Measurements from ENCODE around the gene MYO9B.
A peak's percentile ranks its signal among the peaks of the same experiment; 100 is the strongest.

The MYO9B gene

GRCh38 chr19:17234911-17235299, 159.3 kb downstream of the MYO9B start:
- Histone ChIP-seq H2AFZ (ENCODE audit: insufficient read depth, low read length, poor library complexity) (no peak overlapping the region), H3K27ac (ENCODE audit: low read depth, low read length) (no peak overlapping the region), H2BK5ac (ENCODE audit: low read depth, low read length, poor library complexity) (no peak overlapping the region), H3K79me2 (ENCODE audit: control insufficient read depth, insufficient read depth, low read length, poor library complexity) (peaks cover 7% of the 10 kb centered on the region), H3K9ac (ENCODE audit: low read length) (no peak overlapping the region), H2BK12ac (ENCODE audit: low read length) (no peak overlapping the region), H4K91ac (ENCODE audit: low read depth, low read length) (peak overlapping the region; percentile 63), H3K36me3 (ENCODE audit: control insufficient read depth in 1 of 2, insufficient read depth in 2 of 2, low read length in 2 of 2) (peaks cover 68 to 70% of the 10 kb centered on the region in 2 experiments), H3K79me1 (ENCODE audit: low read length) (peaks cover 6% of the 10 kb centered on the region), H3K27me3 (ENCODE audit: insufficient read depth, low read length) (no peaks in the 10 kb centered on the region), H3K4me1 (ENCODE audit: control insufficient read depth in 1 of 2, insufficient read depth in 2 of 2, low read length in 2 of 2) (peaks cover 16 to 19% of the 10 kb centered on the region in 2 experiments), H3K4ac (ENCODE audit: low read depth, low read length) (peak overlapping the region; percentile 38), H3K14ac (ENCODE audit: low read length) (no peak overlapping the region), H2AK5ac (ENCODE audit: low read length) (no peak overlapping the region), H3K23ac (ENCODE audit: low read length) (no peak overlapping the region), H3K18ac (ENCODE audit: low read length) (peak overlapping the region; percentile 81), H4K8ac (ENCODE audit: low read depth, low read length) (peak overlapping the region; percentile 64), H4K12ac (ENCODE audit: low read depth, low read length) (peak overlapping the region; percentile 31), H2BK120ac (ENCODE audit: insufficient read depth, low read length, poor library complexity) (no peak overlapping the region), H3K4me3 (ENCODE audit: low read depth, low read length) (no peak overlapping the region), H3K9me3 (ENCODE audit: insufficient read depth, low read depth, low read length) (peaks cover 1% of the 10 kb centered on the region), H3K4me2 (ENCODE audit: low read length) (peak overlapping the region; percentile 70)
- WGBS (ENCODE audit: extremely low coverage, insufficient coverage, insufficient read length): no CpG with 5 or more reads among the region's 11 CpGs
- peak in 1 of 2 donors; percentile 64 for DNase-seq

- Histone ChIP-seq H4K12ac (ENCODE audit: low read depth, low read length) (peak overlapping the region; percentile 59), H4K8ac (ENCODE audit: low read depth, low read length) (peak overlapping the region; percentile 64), H3K4me2 (ENCODE audit: low read length) (peak overlapping the region; percentile 70), H3K9me3 (ENCODE audit: insufficient read depth, low read depth, low read length) (peaks cover 2% of the 10 kb centered on the region), H3K18ac (ENCODE audit: low read length) (peak overlapping the region; percentile 81), H2BK5ac (ENCODE audit: low read depth, low read length, poor library complexity) (peak overlapping the region; percentile 16), H3K79me1 (ENCODE audit: low read length) (peaks cover 6% of the 10 kb centered on the region), H3K36me3 (ENCODE audit: control insufficient read depth in 1 of 2, insufficient read depth in 2 of 2, low read length in 2 of 2) (peaks cover 69 to 72% of the 10 kb centered on the region in 2 experiments), H3K27me3 (ENCODE audit: insufficient read depth, low read length) (no peaks in the 10 kb centered on the region), H3K23ac (ENCODE audit: low read length) (no peak overlapping the region), H2BK12ac (ENCODE audit: low read length) (peak overlapping the region; percentile 60), H3K4me3 (ENCODE audit: low read depth, low read length) (peak overlapping the region; percentile 45), H3K14ac (ENCODE audit: low read length) (peak overlapping the region; percentile 77), H3K4ac (ENCODE audit: low read depth, low read length) (peak overlapping the region; percentile 50), H3K4me1 (ENCODE audit: control insufficient read depth in 1 of 2, insufficient read depth in 2 of 2, low read length in 2 of 2) (peaks cover 15 to 16% of the 10 kb centered on the region in 2 experiments), H3K9ac (ENCODE audit: low read length) (no peak overlapping the region), H2AK5ac (ENCODE audit: low read length) (peak overlapping the region; percentile 16), H2BK120ac (ENCODE audit: insufficient read depth, low read length, poor library complexity) (peak overlapping the region; percentile 30), H3K79me2 (ENCODE audit: control insufficient read depth, insufficient read depth, low read length, poor library complexity) (peaks cover 7% of the 10 kb centered on the region), H3K27ac (ENCODE audit: low read depth, low read length) (peak overlapping the region; percentile 80), H4K91ac (ENCODE audit: low read depth, low read length) (peak overlapping the region; percentile 63), H2AFZ (ENCODE audit: insufficient read depth, low read length, poor library complexity) (no peak overlapping the region)
- no CpG with 5 or more reads among the region's 80 CpGs for WGBS (ENCODE audit: extremely low coverage, insufficient coverage, insufficient read length)
- peak in 1 of 2 donors; percentile 63 for DNase-seq
Measured at GRCh38 chr19:17235300-17235970, 159.9 kb downstream of the MYO9B start.

- Histone ChIP-seq H4K12ac (ENCODE audit: low read depth, low read length) (peak overlapping the region; percentile 59), H3K4ac (ENCODE audit: low read depth, low read length) (peak overlapping the region; percentile 50), H2BK12ac (ENCODE audit: low read length) (peak overlapping the region; percentile 60), H2BK120ac (ENCODE audit: insufficient read depth, low read length, poor library complexity) (peak overlapping the region; percentile 30), H3K79me1 (ENCODE audit: low read length) (peaks cover 6% of the 10 kb centered on the region), H4K91ac (ENCODE audit: low read depth, low read length) (peak overlapping the region; percentile 63), H3K18ac (ENCODE audit: low read length) (peak overlapping the region; percentile 76), H3K79me2 (ENCODE audit: control insufficient read depth, insufficient read depth, low read length, poor library complexity) (peaks cover 11% of the 10 kb centered on the region), H3K4me2 (ENCODE audit: low read length) (peak overlapping the region; percentile 70), H3K23ac (ENCODE audit: low read length) (no peak overlapping the region), H2AK5ac (ENCODE audit: low read length) (peak overlapping the region; percentile 30), H3K27ac (ENCODE audit: low read depth, low read length) (peak overlapping the region; percentile 80), H3K14ac (ENCODE audit: low read length) (peak overlapping the region; percentile 77), H3K27me3 (ENCODE audit: insufficient read depth, low read length) (no peaks in the 10 kb centered on the region), H3K36me3 (ENCODE audit: control insufficient read depth in 1 of 2, insufficient read depth in 2 of 2, low read length in 2 of 2) (peaks cover 70 to 73% of the 10 kb centered on the region in 2 experiments), H2AFZ (ENCODE audit: insufficient read depth, low read length, poor library complexity) (no peak overlapping the region), H4K8ac (ENCODE audit: low read depth, low read length) (peak overlapping the region; percentile 2), H3K4me3 (ENCODE audit: low read depth, low read length) (peak overlapping the region; percentile 45), H3K4me1 (ENCODE audit: control insufficient read depth in 1 of 2, insufficient read depth in 2 of 2, low read length in 2 of 2) (peaks cover 15 to 16% of the 10 kb centered on the region in 2 experiments), H2BK5ac (ENCODE audit: low read depth, low read length, poor library complexity) (peak overlapping the region; percentile 16), H3K9ac (ENCODE audit: low read length) (no peak overlapping the region), H3K9me3 (ENCODE audit: insufficient read depth, low read depth, low read length) (peaks cover 3% of the 10 kb centered on the region)
- no peak for DNase-seq
- WGBS (ENCODE audit: extremely low coverage, insufficient coverage, insufficient read length): no CpG with 5 or more reads among the region's 27 CpGs
Measured at GRCh38 chr19:17235971-17236777, 160.6 kb downstream of the MYO9B start.

GRCh38 chr19:17236811-17237543, 161.4 kb downstream of the MYO9B start:
- Histone ChIP-seq H2BK120ac (ENCODE audit: insufficient read depth, low read length, poor library complexity) (no peak overlapping the region), H4K12ac (ENCODE audit: low read depth, low read length) (no peak overlapping the region), H3K14ac (ENCODE audit: low read length) (no peak overlapping the region), H3K4me3 (ENCODE audit: low read depth, low read length) (no peak overlapping the region), H3K27ac (ENCODE audit: low read depth, low read length) (peak overlapping the region; percentile 9), H2BK12ac (ENCODE audit: low read length) (no peak overlapping the region), H3K4me1 (ENCODE audit: control insufficient read depth in 1 of 2, insufficient read depth in 2 of 2, low read length in 2 of 2) (peaks cover 16 to 17% of the 10 kb centered on the region in 2 experiments), H2AK5ac (ENCODE audit: low read length) (no peak overlapping the region), H3K4me2 (ENCODE audit: low read length) (no peak overlapping the region), H4K8ac (ENCODE audit: low read depth, low read length) (peak overlapping the region; percentile 7), H3K79me2 (ENCODE audit: control insufficient read depth, insufficient read depth, low read length, poor library complexity) (peaks cover 15% of the 10 kb centered on the region), H3K36me3 (ENCODE audit: control insufficient read depth in 1 of 2, insufficient read depth in 2 of 2, low read length in 2 of 2) (peaks cover 66 to 70% of the 10 kb centered on the region in 2 experiments), H2AFZ (ENCODE audit: insufficient read depth, low read length, poor library complexity) (no peak overlapping the region), H3K4ac (ENCODE audit: low read depth, low read length) (no peak overlapping the region), H3K9me3 (ENCODE audit: insufficient read depth, low read depth, low read length) (peaks cover 3% of the 10 kb centered on the region), H3K23ac (ENCODE audit: low read length) (no peak overlapping the region), H3K79me1 (ENCODE audit: low read length) (peaks cover 6% of the 10 kb centered on the region), H2BK5ac (ENCODE audit: low read depth, low read length, poor library complexity) (no peak overlapping the region), H3K18ac (ENCODE audit: low read length) (no peak overlapping the region), H3K9ac (ENCODE audit: low read length) (no peak overlapping the region), H4K91ac (ENCODE audit: low read depth, low read length) (no peak overlapping the region), H3K27me3 (ENCODE audit: insufficient read depth, low read length) (no peaks in the 10 kb centered on the region)
- DNase-seq: no peak
- WGBS (ENCODE audit: extremely low coverage, insufficient coverage, insufficient read length): no CpG with 5 or more reads among the region's 18 CpGs

Measured in trophoblast cell (in vitro differentiated cells and primary cell).